HG03175 (cell line): ENCODE data around the gene CCDC141.

Experiments
- ATAC-seq: cut with Tn5 transposase; IDR thresholded peaks from one replicate; pipeline ENCODE4 v1.9.1; 2021; ENCODE audit warnings: mild to moderate bottlenecking, moderate library complexity; ENCODE audit not compliant: unreplicated experiment

The CCDC141 gene

GRCh38 chr2:178836807-178837206, 213.1 kb downstream of the CCDC141 start:
- ATAC-seq = no peak

- ATAC-seq = no peak
These were observed 215.9 kb downstream of the CCDC141 start for GRCh38 chr2:178834086-178834485.

GRCh38 chr2:178833382-178833781, 216.6 kb downstream of the CCDC141 start:
- ATAC-seq = no peak

- no peak for ATAC-seq
These were observed 219.5 kb downstream of the CCDC141 start for GRCh38 chr2:178830451-178830850.

- no peak for ATAC-seq
These were observed 220.0 kb downstream of the CCDC141 start for GRCh38 chr2:178829981-178830380.

- ATAC-seq = no peak
These were observed 220.5 kb downstream of the CCDC141 start for GRCh38 chr2:178829299-178829960.

- no peak for ATAC-seq
These were observed 221.5 kb downstream of the CCDC141 start for GRCh38 chr2:178828486-178828881.

- no peak for ATAC-seq
These were observed 222.0 kb downstream of the CCDC141 start for GRCh38 chr2:178827739-178828485.

GRCh38 chr2:178827111-178827510, 222.8 kb downstream of the CCDC141 start:
- ATAC-seq = no peak

- ATAC-seq = no peak
These were observed 224.8 kb downstream of the CCDC141 start for GRCh38 chr2:178825183-178825582.

GRCh38 chr2:178824181-178824580, 225.8 kb downstream of the CCDC141 start:
- ATAC-seq = no peak

GRCh38 chr2:178819992-178820391, 229.9 kb downstream of the CCDC141 start:
- peak; percentile 80 for ATAC-seq

- ATAC-seq = no peak
These were observed 230.6 kb downstream of the CCDC141 start for GRCh38 chr2:178819147-178819875.

GRCh38 chr2:178811901-178812300, 238.0 kb downstream of the CCDC141 start:
- ATAC-seq = no peak

GRCh38 chr2:178811045-178811444, 238.9 kb downstream of the CCDC141 start:
- ATAC-seq = no peak

- ATAC-seq = no peak
These were observed 239.5 kb downstream of the CCDC141 start for GRCh38 chr2:178810422-178810821.

GRCh38 chr2:178807227-178808008, 242.5 kb downstream of the CCDC141 start, which contains the start of gene TTN:
TTN (minus strand) TSS chr2:178807423; CDS start chr2:178804642, 2,781 bp downstream.
- ATAC-seq = no peak

GRCh38 chr2:178806543-178806942, 243.4 kb downstream of the CCDC141 start:
- ATAC-seq = no peak

GRCh38 chr2:178805457-178805856, 244.5 kb downstream of the CCDC141 start:
- ATAC-seq = no peak

GRCh38 chr2:178804791-178805190, 245.1 kb downstream of the CCDC141 start:
- peak; percentile 85 for ATAC-seq

- ATAC-seq = no peak
These were observed 249.4 kb downstream of the CCDC141 start for GRCh38 chr2:178800510-178800909.
